GM19452 (cell line): ENCODE results near the gene TAGLN2.

Experiments used
- ATAC-seq: cut with Tn5 transposase; IDR thresholded peaks from one replicate; pipeline ENCODE4 v1.9.1; 2021; ENCODE audit not compliant: unreplicated experiment

TAGLN2 gene

GRCh38 chr1:159936273-159936904 is 11.1 kb upstream of the TAGLN2 start:
- ATAC-seq: no peak

- no peak for ATAC-seq
Measured at GRCh38 chr1:159935719-159936272, 10.5 kb upstream of the TAGLN2 start.

GRCh38 chr1:159935305-159935704 is 10.0 kb upstream of the TAGLN2 start:
- no peak for ATAC-seq

GRCh38 chr1:159934136-159935039 is 9.1 kb upstream of the TAGLN2 start:
- ATAC-seq: no peak

GRCh38 chr1:159933347-159933746 is 8.0 kb upstream of the TAGLN2 start:
- no peak for ATAC-seq

- no peak for ATAC-seq
Measured at GRCh38 chr1:159932296-159933285, 7.3 kb upstream of the TAGLN2 start.

- ATAC-seq: no peak
Measured at GRCh38 chr1:159931795-159932173, 6.5 kb upstream of the TAGLN2 start.

- ATAC-seq: no peak
Measured at GRCh38 chr1:159931101-159931794, 5.9 kb upstream of the TAGLN2 start.

- no peak for ATAC-seq
Measured at GRCh38 chr1:159930634-159931033, 5.3 kb upstream of the TAGLN2 start.

GRCh38 chr1:159930216-159930615 is 4.9 kb upstream of the TAGLN2 start:
- ATAC-seq: no peak

GRCh38 chr1:159929155-159930051 is 4.1 kb upstream of the TAGLN2 start:
- no peak for ATAC-seq

GRCh38 chr1:159928491-159929050 is 3.3 kb upstream of the TAGLN2 start:
- no peak for ATAC-seq

GRCh38 chr1:159927849-159928431 is 2.6 kb upstream of the TAGLN2 start:
- ATAC-seq: no peak

GRCh38 chr1:159927211-159927848 is 2.0 kb upstream of the TAGLN2 start:
- ATAC-seq: no peak

GRCh38 chr1:159925719-159926078 is 392 bp upstream of the TAGLN2 start:
- peak; percentile 1 for ATAC-seq

- no peak for ATAC-seq
Measured at GRCh38 chr1:159924025-159924790, 1.1 kb downstream of the TAGLN2 start.

- peak; percentile 24 for ATAC-seq
Measured at GRCh38 chr1:159923203-159924024, 1.9 kb downstream of the TAGLN2 start.
